ENCODE measurements around the gene BRPF1. TPM values are rescaled to one million over a fixed set of nuclear protein-coding genes. Genes with fewer than 3 reads are reported as not detected.
"Not testable (repeated sequence)": the region's sequence is repeated elsewhere in the genome, so short reads cannot be mapped to it uniquely, and the experiment has no call there.

BRPF1 gene
- total RNA-seq, 1 donor from 2014 or later: 21.3 TPM

DNA sequence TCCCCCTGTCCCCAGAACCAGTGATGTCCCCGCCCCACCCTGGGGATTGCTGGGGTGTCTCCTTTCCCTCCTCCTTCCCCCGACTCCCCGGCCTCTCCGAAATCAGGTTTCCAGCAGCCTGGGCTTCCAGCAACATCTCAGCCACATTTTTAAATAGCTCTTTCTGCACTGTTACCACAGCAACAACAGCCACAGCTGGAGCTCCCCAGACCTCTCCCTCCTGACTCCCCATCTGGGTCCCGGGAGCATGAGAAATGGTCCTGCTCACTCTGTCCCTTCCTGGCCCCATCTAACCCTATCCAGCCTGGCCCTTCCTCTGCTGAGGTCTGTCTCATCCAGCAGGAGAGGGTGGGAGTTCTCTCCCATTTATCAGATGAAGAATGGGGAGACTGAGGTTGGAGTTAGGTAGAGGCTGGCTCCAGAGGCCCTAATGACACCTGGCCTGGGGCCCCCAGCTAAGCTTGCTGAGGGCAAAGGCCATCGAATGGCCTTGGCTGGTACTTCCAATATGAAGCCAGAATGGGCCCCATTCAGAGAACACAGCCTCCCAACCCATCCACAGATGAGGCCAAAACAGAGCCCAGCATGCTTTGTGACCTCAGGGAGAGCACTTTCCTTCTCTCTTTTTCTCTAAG, 36.7 kb downstream of the BRPF1 start:
- H3K4me3 ChIP-seq (ENCODE audit: low read depth, low read length): no peak overlapping the region
- no peak for DNase-seq (ENCODE audit: low read depth)
- no peaks in the 10 kb centered on the region for H3K27me3 ChIP-seq (ENCODE audit: control insufficient read depth, insufficient read depth, low read length)
- TF ChIP-seq, protein P1, sequence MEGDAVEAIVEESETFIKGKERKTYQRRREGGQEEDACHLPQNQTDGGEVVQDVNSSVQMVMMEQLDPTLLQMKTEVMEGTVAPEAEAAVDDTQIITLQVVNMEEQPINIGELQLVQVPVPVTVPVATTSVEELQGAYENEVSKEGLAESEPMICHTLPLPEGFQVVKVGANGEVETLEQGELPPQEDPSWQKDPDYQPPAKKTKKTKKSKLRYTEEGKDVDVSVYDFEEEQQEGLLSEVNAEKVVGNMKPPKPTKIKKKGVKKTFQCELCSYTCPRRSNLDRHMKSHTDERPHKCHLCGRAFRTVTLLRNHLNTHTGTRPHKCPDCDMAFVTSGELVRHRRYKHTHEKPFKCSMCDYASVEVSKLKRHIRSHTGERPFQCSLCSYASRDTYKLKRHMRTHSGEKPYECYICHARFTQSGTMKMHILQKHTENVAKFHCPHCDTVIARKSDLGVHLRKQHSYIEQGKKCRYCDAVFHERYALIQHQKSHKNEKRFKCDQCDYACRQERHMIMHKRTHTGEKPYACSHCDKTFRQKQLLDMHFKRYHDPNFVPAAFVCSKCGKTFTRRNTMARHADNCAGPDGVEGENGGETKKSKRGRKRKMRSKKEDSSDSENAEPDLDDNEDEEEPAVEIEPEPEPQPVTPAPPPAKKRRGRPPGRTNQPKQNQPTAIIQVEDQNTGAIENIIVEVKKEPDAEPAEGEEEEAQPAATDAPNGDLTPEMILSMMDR (IDR thresholded peaks at IDR 0.05; ENCODE audit: insufficient read depth, low read length, poor library complexity, severe bottlenecking): no peak
- H3K36me3 ChIP-seq (ENCODE audit: control insufficient read depth, insufficient read depth, low read length): no peaks in the 10 kb centered on the region

DNA sequence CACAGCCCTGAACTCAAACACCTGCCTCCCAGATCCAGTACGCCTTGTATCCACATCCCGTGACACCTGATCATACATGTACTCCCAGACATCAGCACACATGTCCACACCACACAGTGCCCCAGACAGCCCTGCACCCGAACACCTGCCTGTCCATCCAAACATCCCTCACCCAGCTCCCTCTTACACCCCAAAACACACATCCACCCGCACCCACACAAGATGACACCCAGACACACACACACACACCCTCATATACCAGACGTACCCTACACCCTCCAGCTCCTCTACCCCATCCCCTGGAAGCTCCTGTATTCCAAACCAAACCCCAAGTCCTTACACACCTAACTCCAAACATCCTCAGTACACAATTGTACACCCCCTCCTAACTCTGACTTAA, 37.5 kb downstream of the BRPF1 start:
- Histone ChIP-seq H3K4me3 (ENCODE audit: low read depth, low read length) (peak overlapping the region; percentile 64), H3K27me3 (ENCODE audit: control insufficient read depth, insufficient read depth, low read length) (no peaks in the 10 kb centered on the region), H3K36me3 (ENCODE audit: control insufficient read depth, insufficient read depth, low read length) (no peaks in the 10 kb centered on the region)
- no peak for DNase-seq (ENCODE audit: low read depth)
- TF ChIP-seq, protein P1 (IDR thresholded peaks at IDR 0.05; ENCODE audit: insufficient read depth, low read length, poor library complexity, severe bottlenecking): no peak

DNA sequence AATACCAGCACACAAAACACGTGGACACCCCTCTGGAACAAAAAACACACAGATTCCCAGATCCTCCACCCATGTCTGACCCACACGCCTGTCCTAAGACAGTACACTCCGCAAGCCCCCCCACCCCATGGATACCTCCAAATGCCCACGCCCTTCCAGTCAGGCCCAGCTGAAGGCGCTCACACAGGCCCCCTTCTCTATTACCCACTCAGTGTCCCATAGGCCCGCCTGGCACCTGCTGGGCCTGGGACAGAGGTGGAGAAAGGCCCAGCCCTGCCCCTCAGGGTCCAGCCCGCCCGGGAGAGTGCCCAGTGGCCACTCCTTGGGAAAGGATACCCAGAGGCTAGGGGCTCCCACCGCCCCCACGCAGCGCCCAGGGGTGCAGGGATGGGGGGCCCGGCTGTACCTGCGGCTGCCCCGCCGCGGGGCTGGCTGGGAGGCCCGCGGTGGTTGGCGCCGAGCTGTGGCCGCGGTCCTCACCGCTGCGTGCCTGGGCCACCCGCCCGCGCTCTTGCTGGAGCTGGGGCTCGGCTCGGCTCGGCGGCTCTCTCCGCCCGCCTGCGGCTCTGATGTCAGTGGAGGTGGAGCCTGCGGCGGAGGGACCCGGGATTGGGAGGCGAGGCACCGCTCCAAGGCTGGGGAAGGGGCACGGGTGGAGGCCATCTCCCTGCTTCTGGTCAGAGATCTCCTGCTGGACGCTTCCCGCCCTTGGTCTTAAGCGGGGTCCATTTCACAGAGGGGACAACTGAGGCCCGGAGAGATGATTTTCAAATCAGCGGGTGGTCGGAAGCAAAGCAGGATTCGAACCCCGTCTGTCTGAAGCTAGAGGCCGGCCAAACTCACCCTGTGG, 38.1 kb downstream of the BRPF1 start, which contains the start of gene CAMK1:
Gene CAMK1 (minus strand): TSS at position 522 of the 850 bp plus-strand sequence. CDS start 2,198 bp downstream, outside the sequence.
- Histone ChIP-seq H3K4me3 (ENCODE audit: low read depth, low read length) (peak within 1 kb of the TSS; percentile 64), H3K36me3 (ENCODE audit: control insufficient read depth, insufficient read depth, low read length) (no peaks in the 10 kb centered on the region), H3K27me3 (ENCODE audit: control insufficient read depth, insufficient read depth, low read length) (no peaks in the 10 kb centered on the region)
- DNase-seq (ENCODE audit: low read depth): no peak
- TF ChIP-seq, protein P1 (IDR thresholded peaks at IDR 0.05; ENCODE audit: insufficient read depth, low read length, poor library complexity, severe bottlenecking): no peak

DNA sequence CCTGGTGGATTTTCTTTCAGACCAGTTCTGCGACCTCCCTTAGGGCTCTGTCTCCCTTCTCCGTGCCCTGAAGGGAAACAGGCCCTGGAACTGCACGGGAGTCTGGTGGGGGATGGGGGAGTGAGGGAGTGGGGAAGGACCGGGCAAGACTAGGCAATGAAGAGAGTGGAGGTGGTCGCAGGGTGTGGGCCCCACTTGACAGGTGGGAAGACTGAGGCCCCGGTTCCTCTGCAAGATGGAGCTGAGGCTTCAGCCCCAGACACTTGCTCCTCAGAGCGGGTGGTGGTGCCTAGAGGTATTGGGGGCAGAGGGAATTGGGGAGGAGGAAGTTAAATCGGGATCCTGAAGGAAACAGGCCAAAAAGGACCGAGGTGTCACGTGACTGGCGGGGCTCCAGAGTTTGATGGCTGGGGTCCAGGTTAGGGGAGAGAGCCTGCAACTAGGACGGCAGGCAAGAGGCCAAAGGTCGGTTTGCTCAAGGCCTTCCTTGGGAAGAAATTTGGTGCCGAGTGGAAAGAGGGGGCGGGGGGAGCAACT, 38.8 kb downstream of the BRPF1 start:
- TF ChIP-seq, protein P1 (IDR thresholded peaks at IDR 0.05; ENCODE audit: insufficient read depth, low read length, poor library complexity, severe bottlenecking): no peak
- no peaks in the 10 kb centered on the region for H3K27me3 ChIP-seq (ENCODE audit: control insufficient read depth, insufficient read depth, low read length)
- no peaks in the 10 kb centered on the region for H3K36me3 ChIP-seq (ENCODE audit: control insufficient read depth, insufficient read depth, low read length)
- H3K4me3 ChIP-seq (ENCODE audit: low read depth, low read length): peak overlapping the region; percentile 64
- no peak for DNase-seq (ENCODE audit: low read depth)

DNA sequence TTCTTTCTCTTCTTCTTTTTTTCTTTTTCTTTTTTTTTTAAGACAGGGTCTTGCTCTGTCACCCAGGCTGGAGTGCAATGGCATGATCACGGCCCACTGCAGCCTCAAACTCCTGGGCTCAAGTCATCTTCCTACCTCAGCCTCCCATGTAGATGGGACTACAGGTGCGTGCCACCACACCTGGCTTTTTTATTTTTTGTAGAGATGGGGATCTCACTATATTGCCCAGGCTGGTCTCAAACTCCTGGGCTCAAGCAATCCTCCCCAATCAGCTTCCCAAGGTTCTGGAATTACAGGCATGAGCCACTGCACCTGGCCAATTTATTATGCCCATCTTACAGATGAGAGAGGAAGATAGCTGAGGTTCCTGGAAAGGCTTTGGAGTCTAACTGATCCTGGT, 39.5 kb downstream of the BRPF1 start:
- H3K27me3 ChIP-seq (ENCODE audit: control insufficient read depth, insufficient read depth, low read length); DNase-seq (ENCODE audit: low read depth); H3K4me3 ChIP-seq (ENCODE audit: low read depth, low read length); H3K36me3 ChIP-seq (ENCODE audit: control insufficient read depth, insufficient read depth, low read length): not testable (repeated sequence)
